HG02840 (cell line): Measurements from ENCODE around the gene IFIT3.
"Not testable (repeated sequence)": the region's sequence is repeated elsewhere in the genome, so short reads cannot be mapped to it uniquely, and the experiment has no call there.

ENCODE experiments used
- ATAC-seq: cut with Tn5 transposase; IDR thresholded peaks from one replicate; pipeline ENCODE4 v1.9.1; 2021; ENCODE audit warnings: mild to moderate bottlenecking, moderate library complexity, moderate number of reproducible peaks; ENCODE audit not compliant: unreplicated experiment, low FRiP score

IFIT3 gene, protein sequence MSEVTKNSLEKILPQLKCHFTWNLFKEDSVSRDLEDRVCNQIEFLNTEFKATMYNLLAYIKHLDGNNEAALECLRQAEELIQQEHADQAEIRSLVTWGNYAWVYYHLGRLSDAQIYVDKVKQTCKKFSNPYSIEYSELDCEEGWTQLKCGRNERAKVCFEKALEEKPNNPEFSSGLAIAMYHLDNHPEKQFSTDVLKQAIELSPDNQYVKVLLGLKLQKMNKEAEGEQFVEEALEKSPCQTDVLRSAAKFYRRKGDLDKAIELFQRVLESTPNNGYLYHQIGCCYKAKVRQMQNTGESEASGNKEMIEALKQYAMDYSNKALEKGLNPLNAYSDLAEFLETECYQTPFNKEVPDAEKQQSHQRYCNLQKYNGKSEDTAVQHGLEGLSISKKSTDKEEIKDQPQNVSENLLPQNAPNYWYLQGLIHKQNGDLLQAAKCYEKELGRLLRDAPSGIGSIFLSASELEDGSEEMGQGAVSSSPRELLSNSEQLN

DNA sequence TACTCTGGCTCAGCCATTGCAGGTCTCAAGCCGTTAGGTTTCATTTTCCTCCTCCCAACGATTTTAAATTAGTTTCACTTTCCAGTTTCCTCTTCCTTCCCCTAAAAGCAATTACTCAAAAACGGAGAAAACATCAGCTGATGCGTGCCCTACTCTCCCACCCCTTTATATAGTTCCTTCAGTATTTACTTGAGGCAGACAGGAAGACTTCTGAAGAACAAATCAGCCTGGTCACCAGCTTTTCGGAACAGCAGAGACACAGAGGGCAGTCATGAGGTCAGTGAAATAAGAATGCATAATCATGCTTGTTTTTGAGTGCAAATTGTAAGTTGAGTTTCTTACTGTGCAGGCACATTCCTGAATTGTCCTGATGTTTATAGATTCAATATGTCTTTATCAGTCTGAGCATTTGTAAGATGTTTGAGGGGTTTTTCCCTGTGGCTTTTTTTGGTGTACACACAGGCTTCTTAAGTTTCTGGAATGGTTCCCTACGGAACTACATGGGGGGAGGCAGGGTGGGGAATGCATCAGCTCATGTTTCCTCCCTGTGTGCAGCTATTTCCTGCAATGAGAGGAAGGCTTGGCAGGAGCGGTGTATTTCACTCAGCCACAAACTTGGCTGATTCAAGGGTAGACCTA is at the start of gene IFIT3:
TSS of gene IFIT3 (plus strand) at position 195 of the 639 bp plus-strand sequence. CDS start at position 272, 77 bp downstream.
- no peak for ATAC-seq

DNA sequence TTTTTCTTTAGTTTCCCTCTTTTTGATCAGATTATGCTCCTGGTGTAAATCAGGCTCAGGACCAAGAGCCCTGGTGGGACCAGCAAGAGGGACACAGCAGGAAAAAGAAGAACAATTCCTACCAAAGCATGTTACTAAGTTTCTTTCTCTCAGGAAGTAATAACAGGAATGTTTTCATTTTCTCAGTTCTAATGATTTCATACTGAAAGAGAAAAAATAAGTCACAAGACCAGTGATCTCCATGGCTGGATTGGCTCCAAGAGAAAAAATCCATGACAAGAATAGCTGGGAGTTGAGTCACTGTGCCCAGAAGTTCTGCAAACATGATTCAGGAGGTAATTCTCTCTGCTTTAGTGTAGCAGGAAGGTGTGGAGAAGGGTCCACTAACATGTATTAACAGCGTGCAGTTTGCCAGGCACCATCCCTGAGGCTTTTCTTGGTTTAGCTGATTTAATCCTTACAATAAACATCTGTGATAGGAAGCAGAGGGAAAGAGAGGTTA is 49.7 kb upstream of the IFIT3 start:
- no peak for ATAC-seq

DNA sequence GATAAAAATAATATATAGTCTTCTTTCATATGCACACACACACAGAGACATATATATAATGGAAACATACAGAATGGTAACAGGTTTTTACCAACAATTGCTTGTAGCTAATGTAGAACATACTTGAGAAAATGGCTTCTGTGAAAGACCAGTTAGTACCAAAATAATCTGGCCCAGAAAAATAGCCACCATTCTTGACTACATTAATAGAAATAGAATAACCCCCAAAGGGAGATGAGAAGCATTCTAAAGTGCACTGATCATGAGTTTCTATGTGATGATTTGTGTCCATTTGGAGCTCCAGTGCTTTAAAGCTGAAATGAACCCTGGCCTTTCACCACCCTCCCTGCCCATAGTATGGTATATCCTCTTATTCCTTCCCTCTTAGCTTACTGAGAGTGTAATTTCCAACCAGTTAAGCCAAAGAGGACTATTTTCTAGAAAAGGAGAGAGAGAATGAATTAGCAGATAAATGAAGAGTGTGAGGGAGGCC is 48.9 kb upstream of the IFIT3 start:
- no peak for ATAC-seq

DNA sequence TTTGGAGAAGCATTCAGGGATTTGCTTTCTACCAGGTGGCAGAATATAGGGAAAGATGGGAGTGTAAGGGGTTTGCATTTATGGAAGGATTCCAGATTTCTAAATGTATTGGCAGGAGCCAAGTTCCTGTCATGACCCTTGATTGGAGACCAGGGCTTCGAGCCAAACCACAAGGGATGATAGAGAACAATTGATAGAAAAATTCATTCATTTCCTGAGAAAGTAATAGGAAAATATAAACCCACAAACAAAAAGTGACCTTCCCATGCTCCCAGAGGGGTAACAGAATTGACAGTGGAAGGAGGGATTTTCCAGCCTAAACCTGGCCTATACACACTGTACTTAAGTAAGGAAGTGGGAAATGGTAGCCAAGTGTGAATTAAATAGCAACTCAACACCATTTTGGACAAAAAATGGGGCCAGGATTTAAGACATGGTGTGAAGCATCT is 48.4 kb upstream of the IFIT3 start:
- no peak for ATAC-seq

DNA sequence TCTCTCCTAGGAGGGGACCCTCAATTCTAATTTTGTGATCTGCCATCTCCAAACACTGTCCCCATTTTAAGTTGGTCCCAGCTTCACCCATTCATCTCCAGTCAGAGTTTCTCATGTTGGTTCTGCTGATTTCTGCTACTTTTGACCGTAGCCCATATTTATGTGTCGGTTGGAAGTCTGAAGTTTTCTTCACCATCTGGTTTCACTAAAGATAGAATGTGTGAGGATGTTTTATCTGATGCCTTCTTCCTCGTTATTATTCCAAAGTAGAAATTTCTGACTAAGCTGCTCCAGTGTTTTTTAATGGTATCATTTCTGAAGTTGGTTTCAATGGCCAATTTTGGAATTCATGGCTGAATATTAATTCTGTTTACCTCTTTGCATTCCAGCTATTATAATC is 47.3 kb upstream of the IFIT3 start:
- no peak for ATAC-seq

DNA sequence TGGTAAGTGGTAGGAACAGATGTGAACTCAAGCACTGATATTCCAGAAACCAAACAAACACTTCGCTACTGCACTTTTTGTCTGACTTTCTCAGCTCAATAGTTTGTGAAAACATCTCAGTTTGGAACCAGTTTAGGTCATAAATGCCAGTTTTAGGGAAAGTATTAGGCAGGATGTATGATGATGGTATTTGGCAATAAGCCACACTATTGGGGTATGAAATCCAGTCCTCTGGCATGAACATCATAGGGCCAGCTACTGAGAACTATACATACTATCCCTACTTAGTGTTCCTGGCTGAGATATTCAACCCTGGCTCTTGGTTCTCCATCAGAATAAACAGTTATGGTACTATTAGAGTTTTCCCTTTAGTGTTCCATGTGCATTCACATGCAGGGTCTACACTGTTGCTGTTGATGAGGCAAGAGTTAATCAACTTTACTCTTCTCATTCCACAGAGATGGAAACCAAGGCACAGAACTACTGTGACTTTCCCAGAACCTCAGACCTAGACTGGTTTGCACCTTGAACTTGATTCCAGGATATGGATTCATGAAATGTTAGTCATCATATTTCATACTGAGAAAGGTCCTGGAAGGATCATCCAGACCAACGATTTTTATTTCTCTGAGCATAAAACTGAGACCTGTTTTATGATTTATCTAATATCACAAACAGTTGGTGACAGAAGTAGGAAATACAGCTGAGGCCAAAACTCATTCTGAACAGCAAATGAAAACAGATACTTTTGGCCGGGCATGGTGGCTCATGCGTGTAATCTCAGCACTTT is 46.0 kb upstream of the IFIT3 start:
- ATAC-seq = no peak

DNA sequence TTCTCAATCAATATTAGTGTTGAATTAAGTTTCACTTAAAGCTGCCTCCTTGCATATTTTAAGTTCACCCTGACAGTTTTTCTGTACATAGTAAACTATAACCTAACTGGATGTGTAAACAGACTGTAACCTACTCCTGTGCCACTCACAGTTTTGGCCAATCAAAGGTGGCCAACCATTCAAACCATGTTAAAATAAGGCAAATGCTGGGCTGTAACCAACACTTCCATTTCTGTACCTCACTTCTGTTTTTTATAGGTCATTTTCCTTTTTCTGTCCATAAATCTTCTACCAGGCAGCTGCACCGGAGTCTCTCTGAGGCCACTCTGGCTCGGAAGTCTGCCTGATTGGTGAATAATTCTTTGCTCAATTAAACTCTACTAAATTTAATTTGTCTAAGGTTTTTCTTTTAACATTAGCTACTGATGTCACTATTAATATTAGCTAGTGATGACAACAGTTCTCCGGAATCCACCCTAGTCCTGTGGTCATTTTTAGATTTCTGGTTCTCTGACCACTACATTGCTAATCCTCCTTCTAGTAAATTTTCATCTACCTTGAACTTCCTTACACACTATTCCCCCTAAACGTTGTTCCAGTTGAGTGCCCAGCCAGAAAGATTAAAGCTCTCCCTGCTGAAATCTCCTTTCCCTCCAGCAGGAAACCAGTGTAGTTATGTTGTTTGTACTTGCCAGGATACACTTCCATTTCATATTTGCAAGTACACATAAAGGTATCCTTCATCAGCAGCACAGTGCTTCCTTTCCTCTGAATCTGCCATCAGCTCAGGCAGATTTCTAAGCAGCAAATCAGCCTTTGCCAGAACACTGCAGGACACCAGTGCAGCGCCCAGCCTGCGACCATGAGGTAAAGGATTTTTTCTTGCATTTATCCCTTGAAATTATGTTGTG is 44.5 kb upstream of the IFIT3 start:
- ATAC-seq = no peak

DNA sequence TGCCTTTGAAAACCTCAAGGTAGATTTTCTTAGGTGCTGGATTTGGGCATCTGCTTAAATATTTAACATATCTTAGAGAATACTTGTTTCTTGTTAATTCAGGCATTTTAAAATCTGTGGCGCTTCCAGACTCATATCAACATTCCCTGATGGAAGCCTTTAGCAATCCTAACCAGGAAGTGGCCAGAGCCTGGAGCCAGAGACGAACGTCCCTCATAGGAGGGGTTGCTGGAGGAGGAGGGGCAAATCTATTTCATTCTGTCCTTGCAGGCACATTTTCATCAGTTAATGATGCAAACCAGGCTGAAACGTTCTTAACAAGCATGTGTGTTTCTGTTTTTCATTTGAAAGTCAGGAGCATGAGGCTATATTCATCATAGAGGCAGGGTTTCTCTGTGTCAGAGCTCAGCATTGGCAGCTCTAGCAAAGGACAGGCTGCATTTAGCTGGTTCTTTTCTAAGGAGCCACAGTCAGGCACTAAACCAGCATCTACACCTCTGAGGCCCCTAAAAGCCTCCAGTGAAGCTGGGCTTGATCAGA is 43.8 kb upstream of the IFIT3 start:
- no peak for ATAC-seq

DNA sequence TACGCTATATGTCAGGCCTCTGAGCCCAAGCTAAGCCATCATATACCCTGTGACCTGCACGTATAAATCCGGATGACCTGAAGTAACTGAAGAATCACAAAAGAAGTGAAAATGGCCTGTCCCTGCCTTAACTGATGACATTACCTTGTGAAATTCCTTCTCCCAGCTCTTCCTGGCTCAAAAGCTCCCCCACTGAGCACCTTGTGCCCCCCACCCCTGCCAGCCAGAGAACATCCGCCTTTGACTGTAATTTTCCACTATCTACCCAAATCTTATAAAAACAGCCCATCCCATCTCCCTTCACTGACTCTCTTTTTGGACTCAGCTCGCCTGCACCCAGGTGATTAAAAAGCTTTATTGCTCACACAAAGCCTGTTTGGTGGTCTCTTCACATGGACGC is 43.1 kb upstream of the IFIT3 start:
- not testable (repeated sequence) for ATAC-seq

DNA sequence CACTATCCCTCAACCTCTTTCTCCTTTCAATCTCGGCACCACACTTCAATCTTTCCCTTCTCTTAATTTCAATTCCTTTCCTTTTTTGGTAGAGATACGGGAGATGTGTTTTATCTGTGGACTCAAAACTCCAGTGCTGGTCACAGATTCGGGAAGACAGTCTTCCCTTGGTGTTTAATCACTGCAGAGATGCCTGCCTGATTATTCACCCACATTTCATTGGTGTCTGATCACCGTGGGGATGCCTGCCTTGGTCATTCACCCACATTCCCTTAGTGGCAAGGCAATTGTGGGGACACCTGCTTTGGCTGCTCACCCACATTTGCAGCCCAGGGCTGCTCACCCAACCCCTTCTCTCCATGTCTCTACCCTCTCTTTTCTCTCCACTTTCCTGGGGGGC is 42.5 kb upstream of the IFIT3 start:
- ATAC-seq = not testable (repeated sequence)

DNA sequence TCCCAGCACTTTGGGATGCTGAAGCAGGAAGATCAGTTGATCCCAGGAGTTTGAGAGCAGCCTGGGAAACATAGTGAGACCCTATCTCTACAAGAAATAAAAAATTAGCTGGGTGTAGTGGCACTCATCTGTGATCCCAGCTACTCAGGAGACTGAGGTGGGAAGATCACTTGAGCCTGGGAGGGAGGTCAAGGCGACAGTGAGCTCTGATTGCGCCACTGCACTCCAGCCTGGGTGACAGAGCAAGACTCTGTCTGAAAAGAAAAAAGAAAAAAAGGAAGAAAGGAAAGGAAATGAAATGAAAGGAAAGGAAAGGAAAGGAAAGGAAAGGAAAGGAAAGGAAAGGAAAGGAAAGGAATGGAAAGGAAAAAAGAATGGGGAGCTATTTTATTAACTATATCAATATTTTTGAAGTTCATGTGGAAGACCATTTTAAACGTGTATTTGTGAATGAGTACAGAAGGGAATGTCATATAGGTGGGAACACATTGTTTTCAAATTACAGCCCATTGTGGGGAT is 33.0 kb upstream of the IFIT3 start:
- no peak for ATAC-seq

DNA sequence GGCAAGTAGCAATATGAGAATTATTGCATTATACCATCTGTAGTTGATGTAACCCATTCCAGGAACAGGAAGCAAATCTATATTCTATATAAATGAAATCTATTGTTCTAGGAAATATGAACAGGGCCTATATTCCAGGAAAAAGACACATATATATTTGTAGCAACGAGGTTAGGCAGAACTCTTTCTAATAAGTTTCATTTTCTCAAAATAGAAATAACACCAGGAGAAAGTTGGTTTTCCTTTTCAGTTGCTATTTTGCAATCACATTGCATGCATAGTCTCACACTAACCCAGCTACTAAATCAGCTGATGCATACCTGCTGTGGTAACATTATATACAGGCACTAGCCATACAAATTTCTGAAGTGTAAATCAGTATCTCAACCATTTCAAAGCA is 32.2 kb upstream of the IFIT3 start:
- no peak for ATAC-seq

DNA sequence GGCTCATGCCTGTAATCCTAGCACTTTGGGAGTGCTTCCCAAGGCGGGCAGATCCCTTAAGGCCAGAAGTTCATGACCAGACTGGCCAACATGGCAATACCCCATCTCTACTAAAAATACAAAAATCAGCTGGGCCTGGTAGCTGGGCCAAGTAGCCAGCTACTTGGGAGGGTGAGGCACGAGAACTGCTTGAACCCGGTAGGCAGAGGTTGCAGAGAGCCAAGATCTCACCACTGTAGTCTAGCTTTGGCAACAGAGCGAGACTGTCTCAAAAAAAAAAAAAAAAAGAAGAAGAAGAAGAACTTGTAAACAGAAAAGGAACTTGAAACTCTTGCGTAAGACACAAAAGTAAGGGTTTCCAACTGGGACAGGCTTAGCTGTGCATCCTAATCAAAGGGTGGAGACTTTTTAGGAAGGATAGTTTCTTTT is 31.6 kb upstream of the IFIT3 start:
- ATAC-seq = no peak

DNA sequence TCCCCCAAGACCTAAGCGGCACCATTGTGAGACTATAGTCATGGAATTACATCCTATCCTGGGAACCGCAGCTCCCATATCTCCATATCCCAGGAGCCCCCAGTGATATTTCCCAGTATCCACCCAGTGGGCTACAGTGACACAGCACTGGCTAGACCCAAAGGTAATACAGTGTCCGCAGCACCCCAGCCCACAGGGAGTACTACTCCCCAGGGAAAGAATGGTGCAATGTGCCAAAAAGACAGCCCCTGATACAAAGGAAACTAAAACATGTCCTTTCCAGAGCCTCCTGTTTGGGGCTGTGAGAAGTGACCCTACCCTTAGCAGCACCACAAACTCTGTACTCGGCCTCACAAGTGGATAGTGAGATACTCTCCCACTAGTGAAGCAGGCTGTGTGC is 30.4 kb upstream of the IFIT3 start:
- no peak for ATAC-seq

DNA sequence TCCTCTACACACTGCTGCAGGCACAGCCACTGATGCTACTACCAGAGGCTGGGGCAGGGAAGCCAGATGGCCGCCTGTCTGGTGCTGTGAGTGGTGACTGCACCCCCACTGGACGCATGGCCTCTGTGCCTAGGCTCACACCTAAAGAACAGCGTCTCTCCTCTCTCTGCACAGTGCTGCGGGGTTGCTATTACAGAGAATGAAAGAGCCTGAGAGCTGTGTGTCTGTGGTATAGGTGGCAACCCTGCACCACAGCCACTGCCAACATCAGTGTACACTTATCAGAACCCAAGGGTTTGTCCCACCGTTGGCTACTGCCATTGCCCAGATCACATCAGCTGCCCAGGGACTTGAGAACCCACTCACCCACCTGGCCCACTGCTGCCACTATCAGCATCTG is 30.0 kb upstream of the IFIT3 start:
- no peak for ATAC-seq

DNA sequence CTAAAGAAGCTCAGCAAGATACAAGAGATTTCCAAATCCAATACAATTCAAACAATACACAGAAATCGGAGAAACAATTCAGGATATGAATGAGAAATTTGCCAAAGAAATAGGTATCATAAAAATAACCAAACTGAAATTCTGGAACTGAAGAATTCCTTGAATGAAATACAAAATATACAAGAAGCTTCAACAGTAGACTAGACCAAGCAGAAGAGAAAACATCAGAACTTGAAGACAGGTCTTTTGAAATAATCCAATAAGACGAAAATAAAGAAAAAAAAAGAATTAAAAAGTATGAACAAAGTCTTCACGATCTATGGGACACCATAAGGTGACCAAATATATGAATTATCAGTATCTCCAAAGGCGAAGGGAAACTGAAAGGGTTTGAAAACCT is 28.8 kb upstream of the IFIT3 start:
- no peak for ATAC-seq

DNA sequence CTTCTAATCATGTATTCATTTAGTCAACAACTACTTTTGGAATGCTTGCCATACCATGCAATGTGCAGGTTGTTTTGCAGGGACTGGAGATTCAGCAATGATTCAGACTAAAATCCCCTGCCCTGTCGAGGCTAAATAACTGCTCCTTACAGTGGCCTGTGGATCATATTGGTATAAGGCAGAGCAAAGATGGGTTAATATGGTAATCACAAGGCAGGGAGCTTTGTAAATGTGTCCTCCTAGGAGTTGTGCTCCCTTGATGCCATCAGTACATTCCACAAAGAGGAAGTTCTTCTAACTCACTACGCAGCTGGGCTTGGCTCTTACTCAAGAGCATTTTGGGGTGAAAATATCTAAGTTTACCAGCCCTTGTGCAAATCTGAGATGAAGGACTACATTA is 26.6 kb upstream of the IFIT3 start:
- ATAC-seq = no peak

DNA sequence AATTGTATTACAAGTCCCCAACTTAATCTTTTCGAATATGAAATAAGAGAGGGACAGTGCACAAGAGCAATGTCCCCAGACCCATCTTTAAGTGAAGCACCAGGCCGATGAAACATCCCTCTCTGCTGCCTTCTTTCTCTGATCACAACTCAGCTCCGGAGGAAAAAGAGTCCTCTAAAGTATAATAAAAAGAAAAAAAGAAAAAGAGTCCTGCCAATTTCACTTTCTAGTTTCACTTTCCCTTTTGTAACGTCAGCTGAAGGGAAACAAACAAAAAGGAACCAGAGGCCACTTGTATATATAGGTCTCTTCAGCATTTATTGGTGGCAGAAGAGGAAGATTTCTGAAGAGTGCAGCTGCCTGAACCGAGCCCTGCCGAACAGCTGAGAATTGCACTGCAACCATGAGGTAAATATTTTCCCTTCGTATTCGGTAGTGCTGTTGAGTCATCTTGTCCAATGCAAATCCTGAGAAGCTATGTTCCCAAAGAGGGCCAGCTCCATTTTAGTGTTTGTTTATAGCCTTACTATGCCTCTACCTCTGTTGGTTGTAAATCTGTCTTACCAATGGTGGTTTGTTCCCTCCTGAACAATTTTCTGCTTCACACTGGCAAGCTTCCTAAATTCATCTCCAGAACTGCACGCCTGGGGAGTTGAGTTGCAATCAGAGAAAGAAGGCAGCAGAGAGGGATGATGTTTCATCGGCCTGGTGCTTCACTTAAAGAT is 25.9 kb upstream of the IFIT3 start, which contains the start of gene IFIT2:
TSS of gene IFIT2 (plus strand) at position 326 of the 725 bp plus-strand sequence. CDS start at position 404, 78 bp downstream.
- peak; percentile 62 for ATAC-seq
